Amniotic epithelial cell (primary cell): ENCODE measurements around the gene MLLT1.
"Not testable (repeated sequence)": the region's sequence is repeated elsewhere in the genome, so short reads cannot be mapped to it uniquely, and the experiment has no call there.

Experiments used
- DNase-seq: peaks from one replicate; pipeline ENCODE4 v3.0.0-alpha.2; 2010; ENCODE audit warnings: low read depth

The MLLT1 gene, protein sequence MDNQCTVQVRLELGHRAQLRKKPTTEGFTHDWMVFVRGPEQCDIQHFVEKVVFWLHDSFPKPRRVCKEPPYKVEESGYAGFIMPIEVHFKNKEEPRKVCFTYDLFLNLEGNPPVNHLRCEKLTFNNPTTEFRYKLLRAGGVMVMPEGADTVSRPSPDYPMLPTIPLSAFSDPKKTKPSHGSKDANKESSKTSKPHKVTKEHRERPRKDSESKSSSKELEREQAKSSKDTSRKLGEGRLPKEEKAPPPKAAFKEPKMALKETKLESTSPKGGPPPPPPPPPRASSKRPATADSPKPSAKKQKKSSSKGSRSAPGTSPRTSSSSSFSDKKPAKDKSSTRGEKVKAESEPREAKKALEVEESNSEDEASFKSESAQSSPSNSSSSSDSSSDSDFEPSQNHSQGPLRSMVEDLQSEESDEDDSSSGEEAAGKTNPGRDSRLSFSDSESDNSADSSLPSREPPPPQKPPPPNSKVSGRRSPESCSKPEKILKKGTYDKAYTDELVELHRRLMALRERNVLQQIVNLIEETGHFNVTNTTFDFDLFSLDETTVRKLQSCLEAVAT

DNA sequence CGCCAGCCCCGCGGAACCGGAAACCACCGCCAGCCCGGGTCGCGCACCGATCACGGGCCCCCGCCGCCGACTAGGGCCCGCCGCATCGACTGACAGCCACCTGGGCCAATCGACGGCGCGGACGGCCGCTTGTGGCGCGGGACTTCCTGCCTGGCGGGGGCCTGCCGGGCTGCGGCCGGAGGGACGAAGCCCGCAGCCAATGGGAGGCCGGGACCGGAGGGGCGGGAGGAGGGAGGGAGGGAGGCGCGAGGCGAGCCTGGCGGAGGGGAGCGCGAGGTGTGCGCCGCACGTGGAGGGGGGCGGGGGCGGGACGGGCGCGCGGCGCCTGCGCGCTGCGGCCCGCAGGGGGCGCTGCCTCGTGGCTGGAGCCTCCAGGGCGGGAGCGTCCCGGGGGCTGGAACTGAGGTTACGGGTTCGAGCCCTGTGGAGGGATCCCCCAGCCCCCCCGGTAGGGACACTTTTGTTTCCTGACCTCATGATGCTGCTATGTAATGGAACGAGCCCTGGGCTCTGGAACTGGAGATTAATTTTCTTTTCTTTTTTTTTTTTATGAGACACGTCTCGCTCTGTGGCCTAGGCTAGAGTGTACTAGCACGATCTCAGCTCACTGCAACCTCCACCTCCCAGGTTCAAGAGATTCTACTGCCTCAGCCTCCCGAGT, at the start of gene MLLT1:
Gene MLLT1, minus strand, starts transcription at position 45 of the 661 bp plus-strand sequence. CDS start 191 bp downstream, outside the sequence.
- peak; percentile 95 for DNase-seq

DNA sequence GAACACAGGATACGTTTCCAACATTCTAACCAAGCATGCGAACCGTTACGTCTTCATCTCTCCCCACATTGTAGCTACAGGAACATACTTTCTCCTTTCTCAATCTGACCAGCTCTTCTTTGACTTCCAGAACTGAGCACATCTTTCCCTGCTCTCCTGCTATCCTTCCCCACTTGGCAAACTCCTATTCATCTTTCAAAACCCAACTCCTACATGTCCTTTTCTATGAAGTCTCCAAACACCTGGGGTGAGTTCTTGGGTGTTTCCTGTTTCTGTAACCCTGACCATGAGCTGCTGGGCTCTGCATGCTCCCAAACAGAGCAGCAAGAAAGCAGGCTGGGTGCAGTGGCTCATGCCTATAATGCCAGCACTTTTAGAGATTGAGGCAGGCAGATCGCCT, 47.0 kb upstream of the MLLT1 start:
- DNase-seq: no peak

DNA sequence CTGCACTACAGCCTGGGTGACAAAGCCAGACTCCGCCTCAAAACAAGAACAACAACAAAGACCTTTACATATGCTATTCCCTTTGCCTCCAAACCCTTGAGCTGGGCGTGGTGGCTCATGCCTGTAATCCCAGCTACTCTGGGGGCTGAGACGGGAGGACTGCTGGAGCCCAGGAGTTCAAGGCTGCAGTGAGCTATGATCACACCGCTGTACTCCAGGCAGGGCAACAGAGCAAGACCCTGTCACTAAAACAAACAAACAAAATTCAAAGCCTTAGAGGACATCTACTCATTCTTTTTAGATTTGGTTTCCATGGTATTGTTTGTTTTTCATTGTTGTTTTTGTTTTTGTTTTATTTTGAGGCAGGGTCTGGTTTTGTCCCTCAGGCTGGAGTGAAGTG, 45.8 kb upstream of the MLLT1 start:
- no peak for DNase-seq

DNA sequence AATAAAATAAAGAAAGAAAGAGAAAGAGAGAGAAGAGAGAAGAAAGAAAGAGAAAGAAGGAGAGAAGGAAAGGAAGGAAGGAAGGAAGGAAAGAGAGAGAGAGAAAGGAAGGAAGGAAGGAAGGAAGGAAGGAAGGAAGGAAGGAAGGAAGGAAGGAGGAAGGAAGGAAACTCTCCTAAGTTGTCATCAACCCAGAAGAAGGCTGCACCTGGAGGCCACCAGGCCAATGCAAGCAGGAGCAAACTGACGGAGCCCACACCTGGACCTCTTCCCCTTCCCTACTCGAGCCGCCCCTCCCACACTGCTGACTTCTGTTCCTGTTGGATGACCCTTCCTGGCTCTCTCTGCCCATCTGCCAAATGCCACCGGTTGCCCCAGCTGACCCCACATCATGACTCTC, 45.0 kb upstream of the MLLT1 start:
- DNase-seq: no peak

DNA sequence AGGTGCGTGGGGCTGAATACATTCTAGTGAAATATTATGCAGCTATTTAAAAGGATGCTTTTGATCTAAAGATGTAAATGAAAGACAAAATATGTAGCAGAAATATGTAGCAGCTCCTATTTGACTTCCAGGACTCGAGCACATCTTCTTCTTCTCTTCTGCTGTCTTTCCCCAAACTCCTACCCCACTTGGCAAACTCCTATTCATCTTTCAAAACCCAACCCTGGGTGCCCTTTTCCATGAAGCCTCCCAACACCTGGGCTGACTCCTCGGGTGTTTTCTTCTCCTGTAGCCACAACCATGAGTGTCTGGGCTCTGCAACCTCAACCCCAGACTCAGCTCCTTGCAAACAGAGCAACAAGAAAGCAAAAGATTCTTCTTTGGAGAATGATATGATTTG, 42.5 kb upstream of the MLLT1 start:
- DNase-seq: no peak

DNA sequence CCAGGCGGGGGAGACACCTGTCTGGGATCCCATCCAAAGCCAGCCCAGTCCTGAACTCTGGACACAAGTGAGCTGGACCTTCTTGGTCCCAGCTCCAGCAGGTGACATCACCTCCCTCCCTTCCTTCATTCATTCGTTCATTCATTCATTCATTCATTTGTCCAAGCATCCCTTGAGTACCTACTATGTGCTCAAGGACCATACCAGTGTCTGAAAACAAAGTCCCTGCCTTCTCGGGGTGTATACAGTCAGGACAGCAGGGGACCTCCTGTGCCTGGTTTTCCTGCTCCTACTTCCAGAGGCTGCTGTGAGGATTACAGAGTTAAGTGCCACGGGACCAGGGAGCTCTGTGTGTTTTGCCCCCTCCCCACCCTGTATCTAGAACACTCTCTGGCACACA, 39.6 kb upstream of the MLLT1 start:
- no peak for DNase-seq

DNA sequence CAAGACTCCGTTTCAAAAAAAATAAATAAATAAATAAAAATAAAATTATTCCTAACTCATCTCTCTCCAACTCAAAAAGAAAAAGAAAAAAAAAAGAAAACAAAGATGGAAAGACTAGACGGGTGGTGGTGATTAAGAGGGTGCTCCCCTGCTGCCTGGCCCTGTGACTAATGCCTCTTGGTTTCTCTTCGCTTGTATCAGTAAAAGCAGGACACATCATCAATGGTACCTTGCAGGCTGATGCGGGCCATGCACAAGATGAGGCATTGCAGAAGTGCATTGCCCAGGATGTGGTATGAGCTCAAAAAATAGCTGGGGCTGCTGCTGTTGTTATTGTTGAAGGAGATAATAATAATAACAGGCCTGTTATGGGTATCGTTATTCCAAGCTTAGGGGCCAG, 39.0 kb upstream of the MLLT1 start:
- DNase-seq: no peak

DNA sequence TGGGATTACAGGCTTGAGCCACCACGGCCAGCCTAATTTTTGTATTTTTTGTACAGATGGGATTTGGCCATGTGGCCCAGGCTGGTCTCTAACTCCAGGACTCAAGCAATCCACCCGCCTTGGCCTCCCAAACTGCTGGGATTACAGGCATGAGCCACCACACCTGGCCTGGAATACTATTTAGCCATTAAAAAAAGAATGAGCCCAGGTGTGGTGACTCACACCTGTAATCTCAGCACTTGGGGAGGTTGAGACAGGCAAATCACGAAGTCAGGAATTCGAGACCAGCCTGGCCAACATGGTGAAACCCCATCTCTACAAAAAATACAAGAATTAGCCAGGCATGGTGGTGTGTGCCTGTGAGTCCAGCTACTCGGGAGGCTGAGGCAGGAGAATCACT, 35.9 kb upstream of the MLLT1 start:
- not testable (repeated sequence) for DNase-seq

DNA sequence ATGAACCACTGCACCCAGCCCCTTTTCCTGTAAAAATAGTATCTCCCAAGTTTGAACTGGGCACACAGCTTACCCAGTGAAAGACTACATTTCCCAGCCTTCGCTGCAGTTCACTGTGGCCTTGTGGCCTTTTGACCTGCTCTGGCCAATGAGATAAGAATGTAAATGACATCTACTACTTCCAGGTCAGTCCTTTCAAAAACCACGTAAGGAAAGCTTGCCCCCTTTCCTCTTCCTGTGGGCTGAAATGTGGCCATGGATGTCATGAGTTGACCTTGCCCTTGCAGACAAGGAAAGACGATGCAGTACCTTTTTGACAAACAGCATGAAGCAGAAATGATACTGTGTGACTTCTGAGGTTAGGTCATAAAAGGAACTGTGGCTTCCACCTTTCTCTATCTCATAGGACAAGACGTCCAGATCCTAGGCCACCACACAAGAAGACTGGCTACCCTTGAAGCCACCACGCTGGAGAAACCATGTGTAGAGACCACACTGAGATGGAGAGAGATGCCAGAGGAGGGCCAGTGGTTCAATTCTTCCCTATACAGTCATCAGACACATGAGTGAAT, 33.7 kb upstream of the MLLT1 start:
- no peak for DNase-seq

DNA sequence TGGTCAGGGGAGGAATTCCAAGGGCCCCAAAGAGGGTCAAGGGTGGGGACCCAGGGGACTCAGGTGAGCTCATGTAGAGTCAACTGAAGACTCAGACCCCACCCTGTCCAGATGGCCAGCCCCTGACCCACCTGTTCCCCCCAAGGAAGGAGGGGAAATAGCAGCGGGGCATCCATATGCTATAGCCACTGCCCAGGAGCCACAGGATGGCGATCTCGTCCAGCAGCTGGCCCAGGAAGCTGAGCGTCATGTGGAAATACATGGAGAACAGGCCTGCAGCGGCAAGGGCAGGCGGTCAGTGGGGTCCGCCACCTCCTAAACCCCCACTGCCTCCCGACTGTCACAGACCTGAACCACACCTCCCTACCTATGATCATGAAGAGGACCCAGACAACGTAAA, 32.2 kb upstream of the MLLT1 start:
- DNase-seq: no peak

DNA sequence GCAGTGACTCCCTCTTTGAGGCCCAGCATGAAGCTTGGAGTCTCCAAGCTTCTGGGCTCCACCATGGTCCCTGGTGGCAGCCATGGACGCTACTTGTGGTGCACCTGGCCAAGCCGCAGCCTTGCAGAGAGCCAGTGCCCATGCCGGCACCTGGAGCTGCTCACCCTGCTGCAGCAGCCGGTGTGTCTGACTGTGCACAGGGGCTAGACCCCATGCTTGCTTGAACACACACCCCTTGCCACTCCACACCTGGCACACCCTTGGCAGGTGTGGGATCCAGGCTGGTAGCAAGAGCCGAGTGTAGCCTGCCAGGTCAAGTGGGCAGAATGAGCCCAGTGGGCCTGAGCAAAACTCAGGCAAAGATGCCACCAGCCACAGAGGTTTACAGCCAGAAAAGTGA, 18.6 kb upstream of the MLLT1 start:
- no peak for DNase-seq

DNA sequence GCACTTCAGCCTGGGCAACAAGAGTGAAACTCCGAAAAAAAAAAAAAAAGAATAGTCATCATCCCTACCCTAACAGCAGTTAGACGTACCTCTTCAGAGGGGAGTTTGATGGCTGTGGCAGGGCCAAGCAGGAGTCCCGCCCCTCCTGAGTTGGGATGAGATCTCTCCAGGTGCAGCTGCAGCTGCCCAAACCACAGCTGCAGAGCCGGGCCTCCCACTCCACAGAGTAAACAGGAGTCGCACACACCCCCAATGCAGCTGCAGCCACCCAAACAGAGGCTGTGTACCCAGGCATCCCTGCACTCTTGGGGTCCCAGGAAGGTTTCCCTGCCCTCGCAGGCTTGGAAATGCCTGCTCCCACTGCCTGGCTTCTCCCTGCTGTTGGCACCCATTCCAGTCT, 17.4 kb upstream of the MLLT1 start:
- DNase-seq: no peak

DNA sequence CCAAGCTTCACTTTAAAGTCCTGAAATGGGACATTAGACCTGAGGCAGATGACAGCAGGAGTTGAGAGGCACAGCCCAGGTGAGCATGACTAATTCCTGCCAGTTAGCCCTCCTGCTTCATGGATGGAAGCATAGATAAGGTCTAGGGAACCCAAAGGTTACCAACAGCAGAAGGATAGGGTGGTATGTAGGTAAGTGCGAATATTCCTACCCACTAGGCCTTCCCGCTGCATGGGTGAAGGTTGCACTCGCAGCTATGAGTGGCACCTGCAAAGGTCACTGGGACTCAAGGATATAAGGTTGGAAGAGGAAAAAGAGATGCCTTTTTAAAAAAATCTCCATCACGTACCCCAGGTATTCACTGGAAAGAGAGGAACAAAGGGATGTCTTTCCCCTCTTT, 12.2 kb upstream of the MLLT1 start:
- peak; percentile 35 for DNase-seq

DNA sequence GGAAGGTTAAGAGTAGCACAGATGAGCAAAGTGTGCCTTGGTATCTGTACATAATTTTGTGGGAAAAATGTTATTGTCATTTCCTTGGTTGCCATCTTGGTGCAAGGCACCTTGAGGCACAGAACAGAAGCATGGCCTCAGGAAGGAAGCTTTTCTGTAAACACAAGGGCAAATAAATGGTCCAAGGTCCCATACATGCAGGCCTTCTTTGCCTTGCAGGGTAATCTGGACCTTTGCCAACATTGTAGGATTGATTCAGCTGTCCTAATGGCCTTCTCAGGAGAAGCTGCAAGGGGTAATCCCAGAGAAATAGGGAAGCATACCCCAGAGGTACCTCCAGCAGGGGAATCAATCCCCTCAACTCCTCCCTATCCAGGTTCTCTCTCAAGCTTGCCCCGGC, 9.0 kb upstream of the MLLT1 start:
- no peak for DNase-seq

DNA sequence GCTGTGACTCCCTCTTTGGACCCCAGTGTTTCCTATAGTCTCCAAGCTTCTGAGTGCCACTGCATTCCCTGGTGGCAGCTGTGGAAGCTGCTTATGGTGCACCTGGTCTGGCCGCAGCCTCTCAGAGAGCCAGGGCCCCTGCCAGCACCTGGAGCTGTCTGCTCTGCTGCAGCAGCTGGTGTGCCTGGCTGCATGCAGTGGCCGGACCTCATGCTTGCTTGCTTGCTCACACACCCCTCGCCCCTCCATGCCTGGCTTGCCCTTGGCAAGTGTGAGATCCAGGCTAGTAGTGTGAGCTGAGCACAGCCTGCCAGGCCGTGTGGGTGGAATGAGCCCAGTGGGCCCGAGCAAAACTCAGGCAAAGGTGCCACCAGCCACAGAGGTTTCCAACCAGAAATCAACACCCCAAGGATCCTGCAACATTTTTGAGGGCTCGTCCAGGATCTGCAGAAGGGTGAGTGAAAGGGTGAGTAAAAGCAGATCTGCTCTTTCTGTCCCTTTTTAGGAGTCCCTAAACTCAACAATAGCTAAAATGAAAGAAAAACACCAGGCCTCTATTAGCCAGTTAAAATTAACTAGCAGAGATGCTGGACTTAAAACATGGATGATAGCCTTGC, 7.6 kb upstream of the MLLT1 start:
- peak; percentile 39 for DNase-seq

DNA sequence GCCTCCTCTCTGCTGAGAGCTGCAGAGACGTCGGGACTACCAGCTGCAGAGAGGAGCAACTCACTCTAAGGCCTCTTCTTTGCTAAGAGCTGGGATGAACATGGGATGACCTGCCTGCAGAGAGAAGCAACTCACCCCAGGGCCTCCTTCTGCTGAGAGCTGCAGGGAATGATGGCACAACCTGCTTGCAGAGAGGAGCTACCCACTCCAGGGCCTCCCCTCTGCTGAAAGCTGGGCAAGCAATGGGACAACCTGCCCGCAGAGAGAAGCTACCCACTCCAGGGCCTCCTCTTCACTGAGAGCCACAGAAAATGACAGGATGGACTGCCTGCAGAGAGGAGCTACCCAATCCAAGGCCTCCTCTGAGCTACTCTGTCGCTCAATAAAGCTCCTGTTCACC, 6.9 kb upstream of the MLLT1 start:
- no peak for DNase-seq

DNA sequence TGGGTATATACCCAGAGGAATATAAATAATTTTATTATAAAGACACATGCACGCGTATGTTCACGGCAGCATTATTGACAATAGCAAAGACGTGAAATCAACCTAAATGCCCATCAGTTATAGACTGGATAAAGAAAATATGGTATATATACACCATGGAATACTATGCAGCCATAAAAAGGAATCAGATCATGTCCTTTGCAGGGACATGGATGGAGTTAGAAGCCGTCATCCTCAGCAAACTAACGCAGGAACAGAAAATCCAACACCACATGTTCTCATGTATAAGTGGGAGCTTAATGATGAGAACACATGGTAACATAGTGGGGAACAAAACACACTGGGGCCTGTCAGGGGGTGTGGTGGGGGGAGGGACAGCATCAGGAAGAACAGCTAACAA, 2.6 kb upstream of the MLLT1 start:
- not testable (repeated sequence) for DNase-seq

DNA sequence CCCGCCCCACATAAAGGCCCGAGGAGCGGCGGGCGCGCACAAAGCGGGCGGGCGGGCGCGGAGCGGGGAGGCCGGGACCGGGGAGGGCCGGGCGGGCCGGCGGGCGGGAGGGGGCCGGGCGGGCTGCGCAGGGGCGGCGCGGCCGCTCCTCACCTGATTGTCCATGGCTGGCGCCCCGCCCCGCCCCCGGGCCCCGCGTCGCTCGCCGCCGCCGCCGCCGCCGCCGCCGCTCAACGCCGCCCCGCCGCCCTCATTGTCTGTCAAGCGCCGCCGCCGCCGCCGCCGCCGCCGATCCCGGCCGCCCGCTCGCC, 200 bp downstream of the MLLT1 start:
- no peak for DNase-seq

DNA sequence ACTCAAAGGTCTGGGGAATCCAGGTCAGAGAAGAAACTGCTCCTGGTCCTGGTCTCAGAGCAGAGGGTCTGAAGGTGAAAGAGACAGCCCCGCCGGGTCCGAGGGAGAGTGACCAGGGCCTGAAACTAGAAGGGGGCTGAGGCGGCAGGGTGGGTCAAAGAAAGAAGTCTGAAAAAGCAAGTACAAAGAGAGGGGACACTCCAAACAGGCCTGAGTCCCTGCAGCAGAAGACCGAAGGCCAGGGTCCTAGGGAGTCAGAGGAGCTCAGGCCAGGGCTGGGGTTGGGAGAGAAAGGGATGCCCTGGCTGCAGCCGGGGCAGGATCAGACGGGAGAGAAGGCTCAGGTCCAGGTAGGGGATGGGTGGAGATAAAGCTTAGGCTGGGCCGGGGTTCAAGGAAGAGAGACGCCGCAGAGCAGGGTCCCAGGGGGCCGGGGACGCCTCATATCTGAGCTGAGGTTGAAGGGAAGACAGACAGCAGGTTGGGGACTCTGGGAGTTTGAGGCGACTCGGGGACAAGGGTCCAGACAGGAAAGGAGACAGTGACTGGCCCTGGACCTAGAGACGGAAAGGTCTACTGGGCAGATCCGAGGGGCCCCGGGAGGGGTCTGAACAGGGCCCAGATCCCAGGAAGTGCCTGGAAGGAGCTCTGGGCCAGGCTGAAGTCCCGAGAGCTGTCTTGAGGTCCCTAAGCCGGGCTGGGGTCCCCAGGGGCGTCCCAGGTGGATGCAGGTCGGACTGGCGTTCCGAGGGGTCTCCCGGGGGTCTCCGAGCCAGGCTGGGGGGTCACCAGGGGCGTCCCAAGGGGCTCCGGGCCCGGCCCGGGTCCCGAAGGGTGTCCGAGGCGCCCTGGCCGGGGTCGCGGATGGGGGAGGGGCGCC, 795 bp downstream of the MLLT1 start:
- DNase-seq: no peak

DNA sequence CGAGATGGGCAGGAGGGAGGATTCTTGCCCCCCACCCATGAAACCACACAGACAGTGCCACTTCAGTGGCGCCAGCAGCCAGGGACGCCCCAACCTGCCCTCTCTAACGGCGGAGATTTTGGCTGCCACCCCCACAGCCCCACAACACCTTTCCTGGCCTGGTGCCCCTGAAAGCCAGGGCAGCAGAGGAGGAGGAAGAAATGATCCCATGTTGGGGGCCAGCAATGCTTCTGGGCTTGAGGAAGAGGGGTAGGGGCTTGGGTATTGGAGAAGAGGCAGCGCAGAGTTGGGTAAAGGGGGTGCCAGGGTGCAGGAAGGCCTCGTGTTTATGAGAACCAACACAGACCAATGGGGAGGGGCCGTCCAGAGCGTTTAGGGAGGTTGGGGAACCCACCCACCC, 1.7 kb downstream of the MLLT1 start:
- no peak for DNase-seq

DNA sequence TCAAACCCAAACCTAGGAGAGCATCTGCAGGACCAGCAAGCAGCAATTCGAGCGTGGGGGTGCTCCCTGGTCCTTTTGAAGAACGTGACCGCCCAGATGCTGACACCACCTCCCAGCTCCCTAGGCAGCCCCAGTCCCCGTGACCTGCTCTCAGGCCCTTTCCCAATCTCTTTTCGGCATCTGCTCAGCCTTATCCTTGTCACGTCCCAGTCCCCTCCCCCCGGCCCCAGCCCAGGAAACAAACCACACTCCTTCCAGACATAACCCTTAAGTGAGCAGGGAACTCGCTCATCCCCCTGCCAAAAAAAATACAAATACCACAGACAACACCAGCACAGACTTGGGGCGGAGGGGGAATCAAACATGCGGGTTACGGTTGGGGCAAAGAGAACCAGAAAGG, 3.3 kb downstream of the MLLT1 start:
- DNase-seq: peak; percentile 77
